UCSD-AML1 (cell line): ENCODE results near the gene EME2.

Experiments used
- DNase-seq: peaks from one replicate; lab custom pipeline; 2025; ENCODE audit not compliant: unreplicated experiment; lab: John Stamatoyannopoulos, UW

The EME2 gene

DNA sequence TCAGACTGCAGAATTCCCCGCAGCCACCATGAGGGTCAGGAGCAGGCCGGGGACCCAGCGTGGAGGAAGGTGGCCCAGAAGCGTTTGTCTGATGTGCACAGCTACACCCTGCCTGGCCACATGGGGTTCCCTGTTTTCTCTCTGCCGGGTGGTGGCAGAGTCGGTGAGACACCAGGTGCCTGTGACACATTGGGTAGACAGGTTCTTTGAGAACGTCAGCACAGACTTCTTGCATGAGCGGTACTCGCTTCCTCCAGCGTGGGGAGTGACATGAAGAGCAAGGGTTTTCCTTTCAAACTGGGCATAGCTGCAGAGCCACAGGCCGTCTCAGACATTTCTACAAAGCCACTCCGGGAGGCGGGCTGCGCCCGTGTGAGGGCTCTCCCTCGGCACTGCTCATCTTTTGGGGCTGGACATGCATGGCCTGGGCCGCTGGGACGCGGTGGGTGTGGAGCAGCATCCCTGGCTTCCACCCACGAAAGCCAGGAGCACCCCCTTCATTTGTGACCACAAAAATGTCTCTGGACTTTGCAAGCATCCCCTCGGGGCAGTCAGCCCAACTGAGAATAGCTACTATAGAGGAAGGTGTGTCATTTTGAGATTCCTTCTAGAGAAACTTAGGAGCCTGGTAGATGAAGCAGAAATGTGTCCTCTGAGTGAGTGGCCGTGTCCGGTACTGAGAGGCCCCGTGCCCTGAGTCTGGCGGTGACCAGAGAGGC is 27.3 kb upstream of the EME2 start:
- no peak for DNase-seq

DNA sequence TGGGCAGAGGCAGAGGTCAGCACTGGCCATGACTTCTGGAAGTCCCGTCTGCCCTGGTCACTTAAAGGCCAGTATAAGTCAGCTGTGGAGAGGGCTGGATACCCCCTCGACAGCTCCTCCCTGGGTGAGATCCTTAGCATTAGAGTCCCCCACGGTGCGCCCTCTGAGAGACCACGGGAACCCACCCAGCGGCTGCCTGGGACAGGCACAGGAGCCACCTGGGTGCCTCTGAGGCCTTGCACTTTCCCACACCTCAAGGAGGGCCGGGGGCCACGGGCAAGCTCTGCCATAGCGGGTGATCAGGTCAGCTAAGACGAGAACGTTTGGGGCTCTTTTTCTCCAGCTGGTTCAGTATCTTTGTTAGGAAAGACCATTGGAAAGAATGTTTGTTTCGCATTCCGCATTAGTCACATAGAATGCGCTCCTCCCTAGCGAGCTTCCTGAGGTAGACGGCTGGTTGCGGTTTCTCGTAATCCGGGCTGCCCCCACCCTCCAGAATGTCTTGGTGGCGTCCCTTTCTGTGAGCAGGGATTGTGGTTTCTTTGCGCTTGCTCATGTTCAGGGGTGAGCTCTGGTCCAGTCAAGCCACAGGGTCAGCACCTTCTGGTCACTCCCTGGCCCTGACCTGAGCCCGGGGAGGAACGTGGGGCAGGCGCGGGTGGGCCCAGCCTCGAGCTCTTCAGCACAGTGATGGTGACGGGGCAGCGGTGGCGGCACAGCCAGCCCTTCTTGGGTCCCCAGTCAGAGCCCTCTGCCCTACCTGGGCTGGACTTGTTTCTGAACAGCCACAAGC is 26.5 kb upstream of the EME2 start:
- DNase-seq = no peak

- no peak for DNase-seq
Measured at GRCh38 chr16:1746693-1747195, 25.9 kb upstream of the EME2 start.

- DNase-seq = no peak
Measured at GRCh38 chr16:1747934-1748333, 24.7 kb upstream of the EME2 start.

DNA sequence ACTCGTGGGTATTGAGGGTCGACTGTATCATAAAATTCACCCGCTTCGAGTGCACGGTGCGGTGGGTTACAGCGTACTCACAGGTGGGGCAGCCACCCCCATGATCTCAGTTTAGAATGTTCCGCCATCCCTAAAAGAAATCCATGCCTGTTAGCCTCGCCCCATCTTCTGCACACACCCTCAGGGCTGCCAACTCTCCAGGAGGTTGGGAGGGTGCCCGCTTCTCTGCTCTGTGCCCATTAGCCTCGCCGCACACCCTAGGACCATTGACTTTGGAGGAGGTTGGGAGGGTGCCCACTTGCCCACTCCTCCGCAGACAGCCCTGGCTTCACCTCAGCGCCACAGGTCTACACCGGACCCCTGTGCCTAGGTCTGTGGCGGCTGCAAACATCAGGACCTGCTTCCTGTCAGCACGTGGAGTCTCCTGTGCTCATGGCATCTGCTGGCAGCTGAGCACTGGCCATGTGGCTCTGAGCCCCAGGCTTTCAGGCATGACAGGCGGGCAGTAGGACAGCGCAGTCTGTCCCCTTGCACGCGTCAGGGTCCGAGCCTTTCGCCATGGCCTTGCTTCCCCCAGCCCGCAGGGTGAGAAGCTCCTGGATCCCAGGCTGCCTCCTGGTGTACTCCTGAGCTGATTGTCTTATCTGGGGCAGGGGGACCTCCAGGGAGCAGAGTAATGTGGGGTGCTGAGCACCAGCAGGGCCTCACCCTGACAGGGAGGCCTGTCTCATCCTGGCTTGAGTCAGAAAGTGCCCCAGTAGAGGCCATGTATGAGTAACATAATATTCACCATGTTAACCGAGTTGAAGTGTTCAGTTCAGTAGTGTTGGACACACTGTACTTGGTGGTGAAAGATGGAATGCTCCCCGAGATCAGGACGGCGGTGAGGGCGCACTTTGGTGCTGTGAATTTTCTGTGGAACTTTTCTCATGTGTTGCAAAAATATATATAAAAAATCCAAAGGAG is 23.2 kb upstream of the EME2 start:
- DNase-seq = no peak

- DNase-seq = no peak
Measured at GRCh38 chr16:1751946-1752345, 20.7 kb upstream of the EME2 start.

DNA sequence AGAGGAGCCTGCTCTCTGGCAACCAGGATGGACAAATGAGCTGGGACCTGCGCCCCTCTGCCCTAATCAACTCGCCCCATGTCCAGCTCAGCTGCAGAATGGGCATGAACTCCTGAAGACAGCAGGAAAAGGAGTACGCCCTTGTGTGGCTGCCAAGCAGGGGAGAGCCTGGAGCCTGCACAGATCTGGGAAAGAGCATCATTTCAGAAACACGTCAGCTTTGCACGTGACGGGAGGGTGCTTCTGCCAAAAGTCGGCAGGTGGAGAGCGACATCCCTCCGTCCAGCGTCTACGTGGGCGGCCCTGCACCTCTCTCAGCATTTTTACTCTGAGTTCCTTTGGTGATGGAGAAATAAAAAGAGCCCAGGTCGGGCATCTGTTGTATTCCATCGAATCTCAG is 19.8 kb upstream of the EME2 start:
- DNase-seq = no peak

- no peak for DNase-seq
Measured at GRCh38 chr16:1754204-1754603, 18.4 kb upstream of the EME2 start.

GRCh38 chr16:1757714-1758461 is 14.7 kb upstream of the EME2 start:
- no peak for DNase-seq

- DNase-seq = no peak
Measured at GRCh38 chr16:1758923-1759322, 13.7 kb upstream of the EME2 start.

- no peak for DNase-seq
Measured at GRCh38 chr16:1759511-1759910, 13.1 kb upstream of the EME2 start.

DNA sequence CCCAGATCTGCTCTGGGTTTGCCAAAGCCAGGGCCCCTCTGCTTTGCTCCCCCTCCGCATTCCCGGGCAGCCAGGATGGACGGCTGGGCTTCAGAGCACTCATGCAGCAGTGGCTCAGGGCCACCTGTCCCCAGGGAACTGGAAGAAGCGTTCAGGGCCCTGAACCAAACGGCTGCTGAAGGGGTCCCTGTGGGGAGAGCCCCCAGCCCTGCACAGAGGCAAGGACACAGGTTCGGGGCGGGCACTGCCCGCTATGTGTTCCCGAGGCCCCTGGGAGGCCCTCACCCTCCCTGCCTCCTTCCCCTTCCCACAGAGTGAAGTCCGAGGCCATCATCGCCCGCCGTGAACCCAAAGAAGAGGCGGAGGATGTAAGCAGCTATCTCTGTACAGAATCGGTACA is 11.7 kb upstream of the EME2 start:
- no peak for DNase-seq

DNA sequence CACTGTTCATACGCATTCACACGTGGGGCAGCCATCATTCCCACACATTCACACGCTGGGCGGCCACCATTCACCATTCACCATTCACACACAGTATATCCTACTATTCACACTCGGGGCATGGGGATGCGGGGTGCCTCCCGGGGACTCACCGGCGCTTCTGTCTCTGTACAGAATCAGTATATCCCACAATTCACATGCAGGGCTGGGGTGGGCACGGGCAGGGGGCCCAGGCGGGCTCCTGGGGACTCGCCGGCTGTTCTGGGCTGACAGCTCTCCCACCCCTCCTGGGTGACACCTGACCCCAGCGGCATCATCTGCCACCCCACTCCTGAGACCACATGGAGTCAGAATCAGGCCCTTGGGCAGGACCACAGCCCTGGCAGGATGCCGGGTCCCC is 10.9 kb upstream of the EME2 start:
- DNase-seq = no peak

DNA sequence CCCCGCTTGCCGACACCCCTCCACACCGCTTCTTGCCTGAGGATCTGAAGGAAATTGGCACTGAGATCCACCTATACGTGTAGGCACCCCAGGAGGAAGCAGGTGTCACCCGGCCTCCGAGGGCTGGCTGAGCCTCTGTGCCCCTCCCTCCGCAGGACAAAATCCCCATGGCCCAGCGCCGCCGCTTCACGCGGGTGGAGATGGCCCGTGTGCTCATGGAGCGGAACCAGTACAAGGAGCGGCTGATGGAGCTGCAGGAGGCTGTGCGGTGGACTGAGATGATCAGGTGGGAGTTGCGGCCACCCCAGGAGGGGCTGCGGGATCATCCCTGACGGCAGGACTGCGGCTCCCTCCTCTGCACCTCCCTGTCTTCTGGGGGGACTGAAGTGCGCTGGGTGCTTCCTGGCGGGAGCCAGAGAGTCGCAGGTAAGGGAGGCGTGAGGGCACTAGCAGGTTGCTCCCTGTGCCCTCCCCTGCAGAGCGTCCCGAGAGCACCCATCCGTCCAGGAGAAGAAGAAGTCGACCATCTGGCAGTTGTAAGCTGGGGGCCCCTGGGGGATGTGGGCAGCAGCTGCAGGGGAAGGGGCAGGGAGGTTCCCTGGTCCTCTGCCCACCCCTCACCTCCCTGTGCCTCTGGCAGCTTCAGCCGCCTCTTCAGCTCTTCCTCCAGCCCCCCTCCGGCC is 10.3 kb upstream of the EME2 start:
- DNase-seq = no peak

DNA sequence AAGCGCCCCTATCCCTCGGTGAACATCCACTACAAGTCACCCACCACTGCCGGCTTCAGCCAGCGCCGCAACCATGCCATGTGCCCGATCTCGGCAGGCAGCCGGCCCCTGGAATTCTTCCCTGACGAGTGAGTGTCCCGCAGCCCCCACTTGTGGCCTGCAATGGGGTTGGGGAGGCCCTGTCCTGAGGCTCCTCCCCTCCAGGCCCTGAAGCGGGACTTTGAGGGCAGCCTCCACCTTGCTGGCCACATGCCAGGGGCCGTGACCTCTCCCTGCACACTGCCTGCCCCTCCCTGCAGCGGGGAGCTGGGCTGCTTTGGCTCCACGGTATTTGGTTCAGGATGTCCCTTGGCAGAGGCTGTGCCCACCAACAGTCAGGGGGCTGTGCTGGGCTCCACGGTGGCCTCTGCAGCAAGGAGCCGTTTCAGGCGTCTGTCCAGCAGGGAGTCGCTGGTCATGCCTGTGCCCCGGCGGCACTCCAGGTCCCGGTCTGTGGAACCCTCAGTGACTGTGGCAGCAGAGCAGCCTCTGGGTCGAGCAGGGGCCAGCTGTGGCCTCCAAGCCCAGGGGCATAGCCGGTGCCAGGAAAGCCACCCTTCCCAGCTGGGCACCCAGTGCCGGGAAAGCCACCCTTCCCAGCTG is 9.6 kb upstream of the EME2 start:
- DNase-seq = no peak

DNA sequence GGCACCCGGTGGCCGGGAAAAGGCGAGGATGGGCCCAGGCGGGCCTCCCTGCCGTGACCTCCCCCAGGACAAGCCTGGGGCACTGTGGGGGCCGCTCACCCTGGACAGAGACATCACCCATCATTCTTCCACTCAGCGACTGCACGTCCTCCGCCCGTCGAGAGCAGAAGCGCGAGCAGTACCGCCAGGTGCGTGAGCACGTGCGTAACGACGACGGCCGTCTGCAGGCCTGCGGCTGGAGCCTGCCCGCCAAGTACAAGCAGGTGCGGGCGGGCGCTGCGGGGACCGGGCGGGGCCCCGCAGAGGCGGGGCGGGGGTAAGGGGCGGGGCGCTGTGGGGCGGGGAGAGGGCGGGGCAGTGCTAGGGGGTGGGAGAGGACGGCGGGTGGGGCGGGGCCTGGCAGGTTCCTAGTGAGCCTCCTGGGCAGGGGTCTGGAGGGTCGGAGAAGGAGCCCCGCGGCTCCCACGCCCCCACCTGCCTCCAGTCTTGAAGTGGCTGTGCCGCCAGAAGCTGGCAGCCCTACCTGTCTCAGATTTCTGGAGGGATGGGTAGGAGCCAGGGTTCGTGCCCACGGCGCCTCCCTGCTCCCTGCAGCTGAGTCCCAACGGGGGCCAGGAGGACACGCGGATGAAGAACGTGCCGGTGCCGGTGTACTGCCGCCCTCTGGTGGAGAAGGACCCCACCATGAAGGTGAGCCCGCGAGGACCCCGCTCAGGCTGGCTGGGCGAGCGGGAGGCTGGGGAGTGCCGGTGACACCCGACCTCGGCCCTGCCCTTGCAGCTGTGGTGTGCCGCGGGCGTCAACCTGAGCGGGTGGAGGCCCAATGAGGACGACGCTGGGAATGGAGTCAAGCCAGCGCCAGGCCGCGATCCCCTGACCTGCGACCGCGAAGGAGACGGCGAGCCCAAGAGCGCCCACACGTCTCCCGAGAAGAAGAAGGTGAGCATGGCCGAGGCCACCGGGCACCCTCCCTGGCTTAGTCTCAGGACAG is 8.8 kb upstream of the EME2 start:
- no peak for DNase-seq

GRCh38 chr16:1764971-1765370 is 7.6 kb upstream of the EME2 start:
- no peak for DNase-seq

DNA sequence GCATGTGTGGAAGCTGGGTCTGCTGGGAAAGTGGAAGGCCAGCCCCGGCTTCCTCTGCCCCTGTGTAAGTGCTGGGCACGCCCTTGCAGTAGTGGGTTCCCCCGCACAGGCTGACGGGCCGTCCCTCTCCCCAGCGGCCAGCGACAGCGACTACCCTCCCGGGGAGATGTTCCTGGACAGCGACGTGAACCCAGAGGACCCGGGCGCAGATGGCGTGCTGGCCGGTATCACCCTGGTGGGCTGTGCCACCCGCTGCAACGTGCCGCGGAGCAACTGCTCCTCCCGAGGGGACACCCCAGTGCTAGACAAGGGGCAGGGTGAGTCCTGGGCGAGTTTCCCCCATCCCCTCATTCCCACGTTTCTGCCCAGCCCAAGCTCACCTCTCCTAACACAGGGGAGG is 6.8 kb upstream of the EME2 start:
- DNase-seq = no peak
